RWPE2 (cell line): ENCODE data around the gene TMEM266.

Experiments
- ATAC-seq: fragments of 200-7000 bp; cut with Tn5 transposase; 3 replicates; pipeline ENCODE4 v1.9.1; 2021; ENCODE audit warnings: low read depth
- DNase-seq: peaks from one replicate; pipeline ENCODE4 v3.0.0-alpha.2; 2020; ENCODE audit warnings: low spot score
- H3K27ac ChIP-seq: fragments of 450-650 bp; 2 replicates; pipeline ENCODE4 v1.5.1; 2017; ENCODE audit warnings: mild to moderate bottlenecking; ENCODE audit not compliant: poor library complexity, severe bottlenecking
- H3K27me3 ChIP-seq: fragments of 250-450 bp; sonication (Bioruptor Pico); 2 replicates; pipeline ENCODE4 v1.5.1; 2021; ENCODE audit warnings: mild to moderate bottlenecking, moderate library complexity; ENCODE audit not compliant: insufficient read depth, poor library complexity, severe bottlenecking
- H3K36me3 ChIP-seq: fragments of 250-450 bp; sonication (Bioruptor Pico); 2 replicates; pipeline ENCODE4 v1.5.1; 2020; ENCODE audit warnings: low read depth, mild to moderate bottlenecking, moderate library complexity
- H3K4me1 ChIP-seq: fragments of 250-450 bp; sonication (Bioruptor Pico); 2 replicates; pipeline ENCODE4 v1.5.1; 2021; ENCODE audit warnings: mild to moderate bottlenecking, moderate library complexity; ENCODE audit not compliant: insufficient read depth, poor library complexity, severe bottlenecking
- H3K4me3 ChIP-seq: fragments of 250-450 bp; sonication (Bioruptor Pico); 2 replicates; pipeline ENCODE4 v1.5.1; 2021; ENCODE audit warnings: mild to moderate bottlenecking, moderate library complexity; ENCODE audit not compliant: severe bottlenecking
- H3K9me3 ChIP-seq: fragments of 250-450 bp; sonication (Bioruptor Pico); 2 replicates; pipeline ENCODE4 v1.5.1; 2021; ENCODE audit warnings: mild to moderate bottlenecking, moderate library complexity; ENCODE audit not compliant: severe bottlenecking
- CTCF ChIP-seq: fragments of 450-650 bp; IDR thresholded peaks from one replicate; pipeline ENCODE4 v1.5.1; 2017; ENCODE audit warnings: mild to moderate bottlenecking, moderate library complexity; ENCODE audit not compliant: poor library complexity, severe bottlenecking

The TMEM266 gene

GRCh38 chr15:76200083-76200465 is 140.3 kb downstream of the TMEM266 start:
- Histone ChIP-seq H3K4me1 (peaks cover 34% of the 10 kb centered on the region), H3K27me3 (no peaks in the 10 kb centered on the region), H3K4me3 (no peak overlapping the region), H3K27ac (no peak overlapping the region), H3K9me3 (no peaks in the 10 kb centered on the region), H3K36me3 (no peaks in the 10 kb centered on the region)
- no peak for ATAC-seq
- DNase-seq: peak; percentile 66
- no peak for TF ChIP-seq CTCF

- DNase-seq (peak; percentile 53), ATAC-seq (no peak)
- peaks cover 34% of the 10 kb centered on the region for H3K4me1 ChIP-seq
- H3K9me3 ChIP-seq: no peaks in the 10 kb centered on the region
- no peaks in the 10 kb centered on the region for H3K27me3 ChIP-seq
- no peak overlapping the region for H3K27ac ChIP-seq
- no peak overlapping the region for H3K4me3 ChIP-seq
- TF ChIP-seq CTCF: no peak
- no peaks in the 10 kb centered on the region for H3K36me3 ChIP-seq
Observed at GRCh38 chr15:76200641-76201105, 140.9 kb downstream of the TMEM266 start.

GRCh38 chr15:76201536-76202255 is 141.9 kb downstream of the TMEM266 start:
- no peak overlapping the region for H3K4me3 ChIP-seq
- peaks cover 26% of the 10 kb centered on the region for H3K4me1 ChIP-seq

GRCh38 chr15:76203346-76204108 is 143.7 kb downstream of the TMEM266 start:
- no peak for TF ChIP-seq CTCF
- DNase-seq: peak; percentile 70
- no peak overlapping the region for H3K4me3 ChIP-seq

More at GRCh38 chr15:76201536-76202255, 141.9 kb downstream of the TMEM266 start:
- no peaks in the 10 kb centered on the region for H3K9me3 ChIP-seq
- peak; percentile 72 for DNase-seq
- ATAC-seq: no peak
- H3K36me3 ChIP-seq: no peaks in the 10 kb centered on the region
- no peak for TF ChIP-seq CTCF
- H3K27ac ChIP-seq: no peak overlapping the region
- H3K27me3 ChIP-seq: no peaks in the 10 kb centered on the region

More at GRCh38 chr15:76203346-76204108, 143.7 kb downstream of the TMEM266 start:
- no peaks in the 10 kb centered on the region for H3K9me3 ChIP-seq
- no peak overlapping the region for H3K27ac ChIP-seq
- no peak for ATAC-seq
- H3K36me3 ChIP-seq: no peaks in the 10 kb centered on the region
- peaks cover 8% of the 10 kb centered on the region for H3K4me1 ChIP-seq
- H3K27me3 ChIP-seq: no peaks in the 10 kb centered on the region
